K562 (cell line): ENCODE results near the gene PTGIS. TPM values are rescaled to one million over a fixed set of nuclear protein-coding genes. Genes with fewer than 3 reads are reported as not detected.

ENCODE experiments used
- ATAC-seq: fragments of 200-7000 bp; cut with Tn5 transposase; 3 replicates; pipeline ENCODE4 v1.9.1; 2020; ENCODE audit warnings: moderate library complexity
- BruUV-seq: library from RNA; stranded (reverse); fragments of 400-500 nt; replicated peaks from 2 replicates; lab custom pipeline; 2021; lab: Mats Ljungman, UMichigan
- CTCF ChIA-PET: fragments of 300-600 bp; formaldehyde crosslinking; extraction: SDS; loops from one replicate; lab custom pipeline; 2021; ENCODE audit warnings: low intra/inter-chr PET ratio; lab: Yijun Ruan, JAX
- POLR2A ChIA-PET: fragments of 300-600, 350-650 bp; sonication (Branson Sonifier 250); formaldehyde crosslinking; extraction: SDS; loops from one replicate; lab custom pipeline; 2021; ENCODE audit warnings: antibody characterized with exemption, inconsistent platforms; lab: Yijun Ruan, JAX
- DNase-seq, 4 experiments: peaks; one replicate each; pipeline versions ENCODE4 v3.0.0 to v3.0.0-alpha.2; 2011 to 2018; ENCODE audit warnings: low spot score in 3 of 4, mixed read lengths in 3 of 4; ENCODE audit errors: extremely low read depth in 1 of 4
- FAIRE-seq: peaks from 2 replicates; lab custom pipeline; 2011; peaks lifted over from hg19 to GRCh38; lab: Jason Lieb, UNC
- H2AFZ ChIP-seq: 2 replicates; pipeline ENCODE4 v1.6.0; 2011; ENCODE audit warnings: low read depth, low read length, control low read depth, inconsistent platforms
- H3K27ac ChIP-seq: fragments of 200-600 bp; 3 replicates; pipeline ENCODE4 v1.8.0; 2011; ENCODE audit warnings: low read depth, mild to moderate bottlenecking, control low read depth, inconsistent platforms, low read length, moderate library complexity, mixed read lengths; ENCODE audit errors: extremely low read depth
- H3K27me3 ChIP-seq, 2 experiments: fragments of 300-600 bp in 1 of 2; 2 replicates in 1 of 2; 3 replicates in 1 of 2; pipeline versions ENCODE4 v1.6.0 to v1.8.0; 2011; ENCODE audit warnings: inconsistent platforms in 2 of 2, low read length in 2 of 2, mild to moderate bottlenecking in 1 of 2, mixed read lengths in 1 of 2, moderate library complexity in 1 of 2; ENCODE audit not compliant: control insufficient read depth in 2 of 2, insufficient read depth in 2 of 2
- H3K36me3 ChIP-seq: fragments of 300-600 bp; 3 replicates; pipeline ENCODE4 v1.8.0; 2011; ENCODE audit warnings: mild to moderate bottlenecking, low read length, inconsistent platforms; ENCODE audit not compliant: control insufficient read depth, insufficient read depth
- H3K4me1 ChIP-seq, 2 experiments: fragments of 200-600 bp in 1 of 2; replicated peaks in 1 of 2; 2 replicates in 1 of 2; 3 replicates in 1 of 2; pipeline versions ENCODE4 v1.5.1 to v1.8.0; 2011; ENCODE audit warnings: inconsistent platforms in 2 of 2, low read length in 2 of 2, mild to moderate bottlenecking in 1 of 2, mixed read lengths in 1 of 2, moderate library complexity in 1 of 2; ENCODE audit not compliant: control insufficient read depth in 2 of 2, insufficient read depth in 2 of 2
- H3K4me2 ChIP-seq: 2 replicates; pipeline ENCODE4 v1.6.1; 2011; ENCODE audit warnings: low read length, control low read depth, inconsistent platforms, mixed read lengths; ENCODE audit not compliant: insufficient read depth
- H3K4me3 ChIP-seq: fragments of 200-600 bp; sonication (generic), shearing (Covaris generic); 2 replicates; pipeline ENCODE4 v1.5.1; 2016; ENCODE audit warnings: control low read depth, inconsistent platforms
- H3K79me2 ChIP-seq: fragments of 200-600 bp; 3 replicates; pipeline ENCODE4 v1.8.0; 2011; ENCODE audit warnings: low read length, inconsistent platforms; ENCODE audit not compliant: control insufficient read depth, insufficient read depth
- H3K9ac ChIP-seq, 2 experiments: 2 replicates each; pipeline versions ENCODE4 v1.6.0 to v1.6.1; 2011; ENCODE audit warnings: low read depth in 2 of 2, low read length in 2 of 2, control low read depth in 1 of 2, inconsistent platforms in 1 of 2, mild to moderate bottlenecking in 1 of 2, mixed read lengths in 1 of 2; ENCODE audit not compliant: insufficient read depth in 1 of 2
- H3K9me1 ChIP-seq: one replicate; pipeline ENCODE4 v1.6.0; 2011; ENCODE audit warnings: inconsistent platforms, mild to moderate bottlenecking, low read length, moderate library complexity; ENCODE audit not compliant: control insufficient read depth, insufficient read depth
- H3K9me3 ChIP-seq: replicated peaks from 2 replicates; pipeline ENCODE4 v1.5.1; 2011; ENCODE audit warnings: low read depth, low read length, inconsistent platforms; ENCODE audit not compliant: control insufficient read depth, insufficient read depth
- H4K20me1 ChIP-seq: replicated peaks from 2 replicates; pipeline ENCODE4 v1.6.1; 2011; ENCODE audit warnings: low read length, inconsistent platforms, mixed read lengths; ENCODE audit not compliant: control insufficient read depth, insufficient read depth
- BCOR ChIP-seq: fragments of 450-650 bp; IDR thresholded peaks from 2 replicates; pipeline ENCODE4 v1.6.1; 2016
- CBX1 ChIP-seq: sonication (generic); IDR thresholded peaks from 2 replicates; pipeline ENCODE4 v1.6.1; 2016; ENCODE audit warnings: antibody characterized with exemption, low read depth, mild to moderate bottlenecking
- ETV1 ChIP-seq: fragments of 450-650 bp; conservative IDR thresholded peaks from 2 replicates; pipeline ENCODE4 v1.6.1; 2016; ENCODE audit warnings: missing genetic modification characterization, control low read depth, low read depth, missing compliant biosample characterization
- FOXP1 ChIP-seq: sonication (generic); formaldehyde crosslinking; IDR thresholded peaks from 2 replicates; pipeline ENCODE4 v1.8.0; 2022; ENCODE audit warnings: mild to moderate bottlenecking, missing genetic modification reagents
- GABPB1 ChIP-seq: sonication (generic); formaldehyde crosslinking; IDR thresholded peaks from 2 replicates; pipeline ENCODE4 v1.8.0; 2022; ENCODE audit warnings: mild to moderate bottlenecking, missing genetic modification reagents
- KDM1A ChIP-seq, 2 experiments: fragments of 450-650 bp; IDR thresholded peaks; 2 replicates each; pipeline ENCODE4 v1.6.1; 2016; ENCODE audit warnings: mild to moderate bottlenecking in 2 of 2
- NR2C2 ChIP-seq, 2 experiments: fragments of 200-800 bp in 1 of 2; sonication (Bioruptor generic) in 1 of 2; sonication (generic) in 1 of 2; formaldehyde crosslinking in 1 of 2; IDR thresholded peaks; 2 replicates each; pipeline versions ENCODE4 v1.6.1 to v1.8.0; 2016 to 2022; ENCODE audit warnings: mild to moderate bottlenecking in 1 of 2, missing compliant biosample characterization in 1 of 2, missing genetic modification characterization in 1 of 2, missing genetic modification reagents in 1 of 2
- POLR2H ChIP-seq: IDR thresholded peaks from 2 replicates; pipeline ENCODE4 v1.6.1; 2016; ENCODE audit warnings: missing genetic modification characterization, low read depth, mild to moderate bottlenecking, control low read depth, missing compliant biosample characterization, moderate library complexity
- RBM25 ChIP-seq: fragments of 200-400 bp; formaldehyde crosslinking; IDR thresholded peaks from 2 replicates; pipeline ENCODE4 v1.6.1; 2018; ENCODE audit warnings: low read length, low read depth, moderate library complexity; ENCODE audit not compliant: severe bottlenecking
- SMARCA5 ChIP-seq: fragments of 450-650 bp; IDR thresholded peaks from 2 replicates; pipeline ENCODE4 v1.6.1; 2016
- XRCC3 ChIP-seq: fragments of 450-650 bp; IDR thresholded peaks from 2 replicates; pipeline ENCODE4 v1.6.1; 2017; ENCODE audit warnings: mild to moderate bottlenecking, moderate library complexity
- ZBTB49 ChIP-seq: sonication (generic); formaldehyde crosslinking; IDR thresholded peaks from 2 replicates; pipeline ENCODE4 v1.8.0; 2022; ENCODE audit warnings: missing genetic modification reagents, mild to moderate bottlenecking, borderline replicate concordance
- ZFP36 ChIP-seq: fragments of 150-350 bp; IDR thresholded peaks from 2 replicates; pipeline ENCODE4 v1.6.1; 2018; ENCODE audit warnings: low read length, low read depth; ENCODE audit not compliant: partially characterized antibody
- ZNF143 ChIP-seq: sonication (generic); formaldehyde crosslinking; IDR thresholded peaks from 2 replicates; pipeline ENCODE4 v1.9.0; 2022; ENCODE audit warnings: mild to moderate bottlenecking, missing genetic modification reagents
- ZNF232 ChIP-seq: sonication (generic); formaldehyde crosslinking; IDR thresholded peaks from 2 replicates; pipeline ENCODE4 v1.8.0; 2022; ENCODE audit warnings: mild to moderate bottlenecking, missing genetic modification reagents
- ZNF584 ChIP-seq: fragments of 200-800 bp; sonication (Bioruptor generic); IDR thresholded peaks from 2 replicates; pipeline ENCODE4 v1.6.1; 2016; ENCODE audit warnings: low read depth, mild to moderate bottlenecking, missing genetic modification characterization, missing compliant biosample characterization
- ZZZ3 ChIP-seq: fragments of 450-650 bp; IDR thresholded peaks from 2 replicates; pipeline ENCODE4 v1.6.1; 2016; ENCODE audit warnings: antibody characterized with exemption, mild to moderate bottlenecking, moderate library complexity
- WGBS: fragments of 100-300 bp; shearing (Covaris generic); methylation state at CpG from one replicate; pipeline ENCODE4 v1.1.6; 2016; ENCODE audit warnings: low coverage, mixed read lengths; ENCODE audit not compliant: insufficient coverage; ENCODE audit errors: missing lambda C conversion rate; 5-methylcytosine and 5-hydroxymethylcytosine counted together
- in situ Hi-C: fragments of 300-500 bp; cut with MboI; formaldehyde crosslinking; loops from 4 replicates; pipeline ENCODE4 v1.15.0; 2018; ENCODE audit warnings: inconsistent platforms, mixed read lengths
- intact Hi-C: fragments of 100-400 bp; cut with micrococcal nuclease; formaldehyde crosslinking; loops from 2 replicates; pipeline ENCODE4 v1.14.2; 2022
- polyA plus RNA-seq, 8 experiments: library from polyadenylated mRNA; depleted of rRNA in 4 of 8; stranded (reverse) in 5 of 8; unstranded in 3 of 8; fragments of >200 nt; fragmentation: Nextera tagmentation in 2 of 8; fragmentation: Illumina TruSeq in 1 of 8; extraction: Ambion mirVana in 2 of 8; extraction: Trizol in 1 of 8; gene quantifications; 2 replicates each; pipeline versions ENCODE4 v1.2.1 to v1.2.3, GENCODE V29; 2011 to 2014; ENCODE audit warnings: inconsistent platforms in 1 of 8, missing spikeins in 1 of 8
- total RNA-seq, 7 experiments: library from RNA; depleted of rRNA in 6 of 7; stranded (reverse); fragments of >200 nt in 6 of 7; fragmentation: Illumina TruSeq in 2 of 7; extraction: Trizol in 2 of 7; gene quantifications; 2 replicates each; pipeline versions ENCODE4 v1.2.1 to v1.2.3, GENCODE V29; 2011 to 2021; ENCODE audit warnings: low replicate concordance in 1 of 7

The PTGIS gene
- total and polyA plus RNA-seq, 9 of the 15 experiments (the other 6 are each of a cell fraction or from before 2014, with no cell fraction given), result not detected

- POLR2A ChIA-PET, result interaction anchor here (0.7 to 1.6 kb wide), 3 partner anchors 15 to 63 kb away, joined by 4 to 6 read pairs (median 4); no protein-coding TSS in a partner anchor
- FAIRE-seq (no peak), DNase-seq (no peak), ATAC-seq (no peak)
- Histone ChIP-seq H3K79me2 (no peaks in the 10 kb centered on the region), H2AFZ (no peak overlapping the region), H3K9me3 (no peaks in the 10 kb centered on the region), H3K9me1 (no peaks in the 10 kb centered on the region), H3K4me3 (no peak overlapping the region), H3K9ac (peak overlapping the region in 1 of 2 experiments; percentile 16; a peak in 1 of 4 replicates), H3K27ac (no peak overlapping the region), H3K27me3 (peaks cover 34 to 50% of the 10 kb centered on the region in 2 experiments), H3K4me2 (no peak overlapping the region), H3K4me1 (0 out of 5 replicates have a peak, but pooled peaks cover 0 to 3% of the 10 kb centered on the region in 2 experiments), H4K20me1 (peaks cover 4% of the 10 kb centered on the region; the same call in 1 of the 2 replicates), H3K36me3 (no peaks in the 10 kb centered on the region)
- WGBS, result 8% methylated on average over 12 of the region's 12 CpGs
- no TSS peak for BruUV-seq
- in situ Hi-C loops, result no loop called here
- TF ChIP-seq CBX1, result no peak
- TF ChIP-seq ZNF584 (CRISPR knock-in tag), result no peak
- TF ChIP-seq POLR2H (tag), result no peak
- TF ChIP-seq ETV1 (tag), result peak; percentile 89
- TF ChIP-seq ZBTB49 (CRISPR knock-in tag), result no peak
- TF ChIP-seq ZZZ3, result no peak
- TF ChIP-seq NR2C2 (CRISPR knock-in tag; IDR thresholded peaks at IDR 0.05), result no peak
- TF ChIP-seq NR2C2 (tag; IDR thresholded peaks at IDR 0.05), result no peak
- TF ChIP-seq XRCC3, result no peak
- 0 out of 2 replicates have a peak, but pooled peaks have one; percentile 39 for TF ChIP-seq SMARCA5
- peak; percentile 59 for TF ChIP-seq RBM25
- TF ChIP-seq ZFP36, result peak; percentile 84
- TF ChIP-seq FOXP1 (CRISPR knock-in tag), result no peak
- 0 out of 4 replicates have a peak, but pooled peaks of 1 of the 2 experiments have one; percentile 20 for TF ChIP-seq KDM1A (IDR thresholded peaks at IDR 0.05)
- no peak for TF ChIP-seq GABPB1 (CRISPR knock-in tag)
- no peak for TF ChIP-seq ZNF143
- no peak for TF ChIP-seq ZNF232
- peak; percentile 72; the same call in 1 of the 2 replicates for TF ChIP-seq BCOR
- CTCF ChIA-PET, result no interaction called here
- intact Hi-C loops, result no loop called here
Measured at GRCh38 chr20:49594143-49594930, 26.4 kb upstream of the PTGIS start.
